Measurements from ENCODE around the gene TP53INP2.

DNA sequence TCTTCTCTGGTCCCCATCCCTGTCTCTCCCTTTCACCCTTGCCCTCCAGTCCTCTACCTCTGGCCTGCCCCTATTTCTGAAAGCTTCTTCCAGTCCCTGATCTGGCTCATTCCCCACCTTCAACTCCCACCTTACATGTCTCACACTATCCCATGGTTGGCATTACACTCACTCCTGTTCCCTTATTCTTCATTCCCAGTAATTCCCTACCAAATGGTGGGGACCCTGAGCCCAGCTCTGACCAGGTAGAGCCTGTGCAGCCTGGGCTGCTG lies 6.4 kb downstream of the TP53INP2 start:
- TF ChIP-seq REST (IDR thresholded peaks at IDR 0.05; ENCODE audit: low read depth) (no peak), CEBPB (IDR thresholded peaks at IDR 0.05) (no peak), EP300 (IDR thresholded peaks at IDR 0.05; ENCODE audit: borderline replicate concordance) (no peak)
- TF ChIP-seq, protein P1, sequence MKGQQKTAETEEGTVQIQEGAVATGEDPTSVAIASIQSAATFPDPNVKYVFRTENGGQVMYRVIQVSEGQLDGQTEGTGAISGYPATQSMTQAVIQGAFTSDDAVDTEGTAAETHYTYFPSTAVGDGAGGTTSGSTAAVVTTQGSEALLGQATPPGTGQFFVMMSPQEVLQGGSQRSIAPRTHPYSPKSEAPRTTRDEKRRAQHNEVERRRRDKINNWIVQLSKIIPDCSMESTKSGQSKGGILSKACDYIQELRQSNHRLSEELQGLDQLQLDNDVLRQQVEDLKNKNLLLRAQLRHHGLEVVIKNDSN (IDR thresholded peaks at IDR 0.05): no peak

All from Ishikawa (cell line).